Activated naive CD8-positive, alpha-beta T cell treated with anti-CD3 and anti-CD28 coated beads, Interleukin-2, amount 10 ng/mL, durations not matched to agents 7 days and 5 days (primary cell): Measurements from ENCODE around the gene TSKU. TPM values are rescaled to one million over a fixed set of nuclear protein-coding genes. Genes with fewer than 3 reads are reported as not detected.
"Not testable (repeated sequence)": the region's sequence is repeated elsewhere in the genome, so short reads cannot be mapped to it uniquely, and the experiment has no call there.

Experiments used
- ATAC-seq: fragments of 150-1000 bp; cut with Tn5 transposase; one replicate; pipeline ENCODE4 v1.10.0; 2021; ENCODE audit warnings: low read depth, moderate library complexity
- POLR2A ChIA-PET: fragments of 350-600 bp; sonication (Branson Sonifier 250); formaldehyde crosslinking; loops from one replicate; lab custom pipeline; 2021; ENCODE audit warnings: antibody characterized with exemption; lab: Charles Lee
- DNase-seq: peaks from one replicate; pipeline ENCODE4 v3.0.0; 2021
- H3K27ac Mint-ChIP-seq: one replicate; pipeline ENCODE4 v1.8.0; 2022; ENCODE audit warnings: mild to moderate bottlenecking, mixed read lengths
- H3K27me3 Mint-ChIP-seq: one replicate; pipeline ENCODE4 v1.8.0; 2022; ENCODE audit warnings: mild to moderate bottlenecking, moderate library complexity, mixed read lengths
- H3K36me3 Mint-ChIP-seq: one replicate; pipeline ENCODE4 v1.8.0; 2021; ENCODE audit warnings: mild to moderate bottlenecking, mixed read lengths
- H3K4me1 Mint-ChIP-seq: one replicate; pipeline ENCODE4 v1.8.0; 2021; ENCODE audit warnings: mixed read lengths
- H3K4me3 Mint-ChIP-seq: one replicate; pipeline ENCODE4 v1.8.0; 2022; ENCODE audit warnings: mild to moderate bottlenecking, moderate library complexity, mixed read lengths
- H3K9me3 Mint-ChIP-seq: one replicate; pipeline ENCODE4 v1.8.0; 2021; ENCODE audit warnings: mixed read lengths
- total RNA-seq, 2 experiments: library from RNA; stranded (reverse); gene quantifications; one replicate each; pipeline ENCODE4 v1.2.3, GENCODE V29; 2021

Gene TSKU
- total RNA-seq, 2 experiments from 2014 or later: 2.4 to 2.8 TPM

DNA sequence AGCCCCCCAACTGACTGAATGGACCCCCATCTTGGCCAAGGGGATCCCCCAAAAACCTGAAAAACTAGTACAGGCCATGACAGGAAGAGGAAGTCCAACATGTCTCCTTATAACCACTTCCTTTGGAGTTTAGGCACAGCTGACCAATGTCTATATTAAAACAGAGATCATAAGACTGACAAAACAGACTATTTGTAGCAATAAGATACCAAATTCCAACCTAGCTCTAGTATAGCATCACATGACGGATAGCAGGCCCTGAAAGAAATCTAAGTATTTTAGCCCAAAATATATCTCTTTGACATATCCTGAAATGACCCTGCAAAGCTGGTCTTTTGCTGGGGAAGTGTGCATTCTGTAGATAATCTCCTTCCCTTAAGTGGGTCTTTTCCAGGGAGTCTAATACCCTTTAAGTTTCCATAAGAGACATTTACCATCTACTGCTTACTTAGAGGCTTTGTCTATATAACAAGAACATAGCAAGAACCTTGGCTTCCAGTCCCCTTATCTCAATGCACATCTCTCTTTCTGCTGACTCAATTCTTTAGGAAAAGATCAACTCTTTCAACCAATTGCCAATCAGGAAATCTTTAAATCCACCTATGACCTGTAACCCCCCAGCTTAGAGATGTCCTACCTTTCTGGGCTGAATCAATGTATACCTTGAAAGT lies 42.7 kb downstream of the TSKU start:
- Mint-ChIP-seq H3K27me3 (peaks cover 12% of the 10 kb centered on the region), H3K27ac (peak overlapping the region; percentile 40), H3K4me1 (peaks cover 26% of the 10 kb centered on the region), H3K36me3 (peaks cover 7% of the 10 kb centered on the region), H3K9me3 (peaks cover 11% of the 10 kb centered on the region), H3K4me3 (peak overlapping the region; percentile 11)
- DNase-seq (no peak), ATAC-seq (no peak)
- POLR2A ChIA-PET: interaction anchor here (0.6 kb wide), 1 partner anchor 272 kb away, joined by 3 read pairs; no protein-coding TSS in a partner anchor

DNA sequence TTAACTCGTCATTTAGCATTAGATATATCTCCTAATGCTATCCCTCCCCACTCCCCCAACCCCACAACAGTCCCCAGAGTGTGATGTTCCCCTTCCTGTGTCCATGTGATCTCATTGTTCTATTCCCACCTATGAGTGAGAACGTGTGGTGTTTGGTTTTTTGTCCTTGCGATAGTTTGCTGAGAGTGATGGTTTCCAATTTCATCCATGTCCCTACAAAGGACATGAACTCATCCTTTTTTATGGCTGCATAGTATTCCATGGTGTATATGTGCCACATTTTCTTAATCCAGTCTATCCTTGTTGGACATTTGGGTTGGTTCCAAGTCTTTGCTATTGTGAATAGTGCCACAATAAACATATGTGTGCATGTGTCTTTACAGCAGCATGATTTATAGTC lies 43.4 kb downstream of the TSKU start:
- DNase-seq, H3K27ac Mint-ChIP-seq, POLR2A ChIA-PET, H3K4me3 Mint-ChIP-seq, H3K36me3 Mint-ChIP-seq, ATAC-seq: not testable (repeated sequence)
- H3K9me3 Mint-ChIP-seq: peaks cover 11% of the 10 kb centered on the region
- peaks cover 26% of the 10 kb centered on the region for H3K4me1 Mint-ChIP-seq
- peaks cover 17% of the 10 kb centered on the region for H3K27me3 Mint-ChIP-seq

DNA sequence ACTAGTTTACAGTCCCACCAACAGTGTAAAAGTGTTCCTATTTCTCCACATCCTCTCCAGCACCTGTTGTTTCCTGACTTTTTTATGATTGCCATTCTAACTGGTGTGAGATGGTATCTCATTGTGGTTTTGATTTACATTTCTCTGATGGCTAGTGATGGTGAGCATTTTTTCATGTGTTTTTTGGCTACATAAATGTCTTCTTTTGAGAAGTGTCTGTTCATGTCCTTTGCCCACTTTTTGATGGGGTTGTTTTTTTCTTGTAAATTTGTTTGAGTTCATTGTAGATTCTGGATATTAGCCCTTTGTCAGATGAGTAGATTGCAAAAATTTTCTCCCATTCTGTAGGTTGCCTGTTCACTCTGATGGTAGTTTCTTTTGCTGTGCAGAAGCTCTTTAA lies 43.8 kb downstream of the TSKU start:
- H3K27me3 Mint-ChIP-seq: peaks cover 17% of the 10 kb centered on the region
- H3K4me3 Mint-ChIP-seq, H3K27ac Mint-ChIP-seq, H3K36me3 Mint-ChIP-seq, POLR2A ChIA-PET, DNase-seq, ATAC-seq: not testable (repeated sequence)
- peaks cover 11% of the 10 kb centered on the region for H3K9me3 Mint-ChIP-seq
- H3K4me1 Mint-ChIP-seq: peaks cover 26% of the 10 kb centered on the region

DNA sequence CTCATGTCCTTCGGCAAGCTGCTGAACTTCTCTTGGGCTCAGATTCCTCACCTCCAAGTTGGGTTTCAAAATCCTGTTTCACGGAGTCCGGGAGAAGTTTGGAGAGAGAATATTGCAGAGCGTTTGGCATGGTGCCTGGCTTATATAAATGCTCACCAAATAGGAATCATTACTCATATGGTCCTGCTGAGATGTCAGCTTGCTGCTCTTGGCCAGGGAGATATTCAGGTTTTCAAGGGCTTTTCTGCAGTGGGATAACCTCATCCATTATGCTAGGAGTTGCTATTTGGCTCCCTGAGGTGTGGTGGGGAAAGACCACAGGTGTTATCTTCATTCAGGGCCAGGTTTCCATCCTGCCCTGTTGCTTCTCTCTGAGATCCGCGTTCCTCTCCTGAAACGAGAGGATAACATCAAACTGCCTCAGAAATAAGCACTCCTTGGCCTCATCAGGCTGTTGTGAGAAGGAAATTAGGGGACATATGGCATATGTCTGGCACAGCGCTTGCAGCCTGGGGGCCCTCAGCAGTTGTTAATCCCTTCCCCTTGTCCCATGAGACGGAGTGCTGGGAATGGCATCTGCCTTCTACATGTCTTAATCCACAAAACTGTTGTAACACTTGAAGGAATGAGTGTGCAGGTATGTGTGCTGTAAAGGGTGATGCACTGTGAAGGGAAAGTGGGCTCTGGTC lies 47.6 kb downstream of the TSKU start:
- no peak for DNase-seq
- POLR2A ChIA-PET: no interaction called here
- H3K36me3 Mint-ChIP-seq: peaks cover 3% of the 10 kb centered on the region
- ATAC-seq: no peak
- peaks cover 16% of the 10 kb centered on the region for H3K27me3 Mint-ChIP-seq
- H3K4me3 Mint-ChIP-seq: no peak overlapping the region
- H3K4me1 Mint-ChIP-seq: peaks cover 4% of the 10 kb centered on the region
- H3K27ac Mint-ChIP-seq: no peak overlapping the region
- peaks cover 3% of the 10 kb centered on the region for H3K9me3 Mint-ChIP-seq

DNA sequence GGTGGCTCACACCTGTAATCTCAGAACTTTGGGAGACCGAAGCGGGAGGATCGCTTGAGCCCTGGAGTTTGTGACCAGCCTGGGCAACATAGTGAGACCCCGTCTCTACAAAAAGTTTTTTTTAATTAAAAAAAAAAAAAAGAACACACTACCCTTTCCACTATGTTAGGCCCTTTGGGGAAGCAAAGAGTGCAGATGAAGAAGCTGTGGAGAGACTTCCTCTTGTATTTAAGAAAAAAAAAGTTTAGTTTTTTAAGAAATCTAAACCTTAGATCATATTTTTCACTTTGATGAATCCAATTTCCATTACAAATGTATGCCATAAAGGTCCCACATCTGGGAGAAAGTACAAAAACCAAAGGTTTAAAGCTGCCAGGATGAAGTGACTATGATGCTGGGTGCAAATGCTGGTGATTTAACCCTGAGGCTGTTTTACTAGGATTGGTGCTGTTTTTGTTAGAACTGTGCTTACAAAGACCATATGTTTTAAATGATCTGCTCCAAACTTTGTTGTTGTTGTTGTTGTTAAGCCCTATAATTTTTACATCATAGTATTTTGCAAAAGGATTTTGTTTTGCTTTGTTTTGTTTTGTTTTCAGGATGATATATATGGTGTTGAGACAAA lies 48.6 kb downstream of the TSKU start:
- no peaks in the 10 kb centered on the region for H3K4me1 Mint-ChIP-seq
- POLR2A ChIA-PET: interaction anchor here (0.7 kb wide), 1 partner anchor 34 kb away, joined by 3 read pairs; no protein-coding TSS in a partner anchor
- no peaks in the 10 kb centered on the region for H3K9me3 Mint-ChIP-seq
- peaks cover 16% of the 10 kb centered on the region for H3K27me3 Mint-ChIP-seq
- H3K4me3 Mint-ChIP-seq: no peak overlapping the region
- no peaks in the 10 kb centered on the region for H3K36me3 Mint-ChIP-seq
- ATAC-seq (no peak), DNase-seq (no peak)
- H3K27ac Mint-ChIP-seq: no peak overlapping the region

DNA sequence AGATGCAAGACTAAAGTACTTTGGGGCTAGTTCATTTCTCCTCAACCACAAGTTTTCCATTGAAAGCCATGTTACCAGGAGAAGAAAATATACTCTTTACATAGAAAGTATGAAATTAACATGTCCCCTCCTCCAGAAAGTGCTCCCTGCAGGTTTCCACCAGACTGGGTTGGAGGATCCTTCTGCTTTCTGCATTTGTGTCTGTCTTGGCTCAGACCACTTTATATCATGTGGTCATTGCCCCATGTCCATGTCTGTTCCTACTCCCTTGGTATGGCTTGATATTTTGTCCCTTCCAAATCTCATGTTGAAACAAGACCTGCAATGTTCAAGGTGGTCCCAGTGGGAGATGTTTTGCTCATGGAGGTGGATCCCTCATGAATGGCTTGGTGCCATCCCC lies 49.2 kb downstream of the TSKU start:
- no peak for ATAC-seq
- DNase-seq: no peak
- Mint-ChIP-seq H3K27ac (no peak overlapping the region), H3K4me3 (no peak overlapping the region), H3K36me3 (no peaks in the 10 kb centered on the region), H3K4me1 (no peaks in the 10 kb centered on the region), H3K27me3 (peaks cover 16% of the 10 kb centered on the region), H3K9me3 (no peaks in the 10 kb centered on the region)
- POLR2A ChIA-PET: no interaction called here

DNA sequence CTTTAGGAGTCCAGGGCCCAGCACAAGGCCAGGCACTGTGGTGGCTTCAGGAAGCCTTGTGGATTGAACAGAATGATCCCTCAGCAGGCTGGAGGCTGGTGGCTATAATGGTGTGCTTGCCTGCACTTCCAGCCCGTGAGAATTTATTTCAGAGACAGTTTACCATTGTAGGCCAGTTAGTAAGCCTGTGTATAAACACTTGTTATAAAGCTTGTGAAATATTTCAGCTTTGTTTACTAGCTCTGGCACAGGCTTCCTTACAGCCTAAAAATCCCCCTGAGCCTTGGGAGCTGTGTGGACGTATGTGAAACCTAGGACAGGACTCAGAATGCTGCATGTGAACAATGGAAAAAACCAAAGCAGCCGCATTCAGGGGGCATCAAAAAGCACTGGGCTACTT lies 51.0 kb downstream of the TSKU start:
- no peaks in the 10 kb centered on the region for H3K4me1 Mint-ChIP-seq
- POLR2A ChIA-PET: no interaction called here
- H3K9me3 Mint-ChIP-seq: no peaks in the 10 kb centered on the region
- ATAC-seq: no peak
- no peak overlapping the region for H3K27ac Mint-ChIP-seq
- H3K27me3 Mint-ChIP-seq: peaks cover 30% of the 10 kb centered on the region
- no peak overlapping the region for H3K4me3 Mint-ChIP-seq
- H3K36me3 Mint-ChIP-seq: no peaks in the 10 kb centered on the region
- DNase-seq: no peak

DNA sequence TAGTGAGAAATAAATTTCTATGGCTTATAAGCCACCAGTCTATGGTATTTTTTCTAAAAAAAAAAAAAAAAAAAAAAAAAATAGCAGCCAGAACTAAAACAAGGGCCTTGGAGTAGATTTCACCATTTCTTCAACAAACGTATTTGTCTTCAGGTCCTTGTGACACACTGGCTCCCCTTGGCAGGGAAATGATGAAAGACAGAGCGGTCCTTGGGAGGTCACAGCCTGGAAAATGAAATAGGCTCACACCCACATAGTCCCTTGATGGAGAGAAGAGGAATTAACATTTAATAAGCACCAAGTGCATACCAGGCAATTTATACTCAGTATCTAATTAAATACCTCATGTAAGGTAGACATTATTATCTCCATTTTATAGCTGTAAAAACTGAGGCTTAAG lies 51.9 kb downstream of the TSKU start:
- Mint-ChIP-seq H3K27ac (no peak overlapping the region), H3K4me3 (no peak overlapping the region), H3K4me1 (no peaks in the 10 kb centered on the region), H3K36me3 (no peaks in the 10 kb centered on the region), H3K27me3 (peaks cover 33% of the 10 kb centered on the region), H3K9me3 (no peaks in the 10 kb centered on the region)
- DNase-seq (no peak), ATAC-seq (no peak)
- POLR2A ChIA-PET: no interaction called here

DNA sequence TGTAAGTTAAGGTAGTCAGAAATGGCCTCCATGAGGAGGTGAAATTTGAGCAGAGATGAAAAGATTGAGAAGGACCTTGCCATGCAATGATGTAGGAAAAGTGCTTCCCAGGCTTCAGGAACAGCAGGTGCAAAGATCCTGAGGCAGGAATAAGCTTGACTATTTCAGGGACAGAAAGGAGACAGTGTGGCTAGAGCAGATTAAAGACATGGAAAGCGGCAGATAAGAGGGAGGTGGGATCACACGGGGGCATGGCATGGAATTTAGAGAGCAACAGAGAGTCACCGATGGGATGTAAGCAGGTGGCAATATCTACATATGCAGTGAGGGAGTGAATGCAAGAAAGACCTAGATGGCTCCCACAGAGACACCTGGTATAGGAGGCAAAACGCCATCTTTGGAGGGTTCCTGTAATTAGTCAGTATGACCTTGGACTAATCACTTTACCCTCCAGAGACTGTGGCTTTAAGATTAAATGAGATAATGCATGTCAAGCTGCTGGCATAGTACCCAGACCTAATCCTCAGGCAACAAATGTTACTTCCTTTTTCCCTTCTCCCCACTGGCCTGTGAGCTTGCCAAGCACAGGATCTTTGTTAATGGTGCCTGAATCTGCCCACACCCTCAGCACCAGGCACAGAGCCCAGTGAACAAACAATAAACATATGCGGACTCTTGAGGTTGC lies 52.9 kb downstream of the TSKU start:
- no peak overlapping the region for H3K4me3 Mint-ChIP-seq
- peaks cover 38% of the 10 kb centered on the region for H3K27me3 Mint-ChIP-seq
- H3K4me1 Mint-ChIP-seq: no peaks in the 10 kb centered on the region
- no peaks in the 10 kb centered on the region for H3K9me3 Mint-ChIP-seq
- no peak for DNase-seq
- POLR2A ChIA-PET: no interaction called here
- H3K27ac Mint-ChIP-seq: no peak overlapping the region
- H3K36me3 Mint-ChIP-seq: no peaks in the 10 kb centered on the region
- no peak for ATAC-seq

DNA sequence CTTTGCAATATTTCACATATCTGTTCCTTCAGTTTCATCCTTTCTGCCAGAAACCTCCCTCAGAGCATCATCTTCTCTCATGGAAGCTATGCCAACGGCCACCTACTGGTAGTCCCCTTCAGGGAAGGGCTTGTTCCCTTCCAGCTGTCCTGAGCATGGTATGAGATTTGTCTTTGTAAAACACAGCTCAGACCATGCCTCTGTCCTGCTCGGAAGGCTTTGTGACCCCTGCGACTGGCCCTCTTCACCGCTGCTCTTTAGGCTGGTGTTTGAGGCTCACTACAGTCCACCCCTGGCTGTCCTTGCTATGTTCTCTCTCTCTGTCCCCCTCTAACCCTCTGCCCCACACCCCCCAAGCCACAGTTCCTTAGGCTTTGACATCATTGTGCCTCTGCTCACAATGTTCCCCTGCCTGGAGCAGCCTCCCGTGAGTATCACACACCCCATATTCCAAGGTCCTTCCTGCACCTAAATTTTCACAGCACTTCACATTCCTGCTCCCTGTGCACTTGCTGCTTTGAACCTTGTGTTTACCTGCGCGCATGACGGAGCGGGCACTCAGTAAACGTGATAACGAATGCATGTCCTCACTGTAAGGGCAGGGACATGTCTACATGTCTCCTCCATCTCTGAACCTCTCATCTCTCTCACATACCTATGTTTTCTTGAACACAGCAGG lies 53.6 kb downstream of the TSKU start:
- POLR2A ChIA-PET: no interaction called here
- Mint-ChIP-seq H3K27ac (no peak overlapping the region), H3K4me1 (no peaks in the 10 kb centered on the region), H3K9me3 (no peaks in the 10 kb centered on the region), H3K36me3 (no peaks in the 10 kb centered on the region), H3K27me3 (peaks cover 38% of the 10 kb centered on the region), H3K4me3 (no peak overlapping the region)
- DNase-seq: no peak
- ATAC-seq: no peak

DNA sequence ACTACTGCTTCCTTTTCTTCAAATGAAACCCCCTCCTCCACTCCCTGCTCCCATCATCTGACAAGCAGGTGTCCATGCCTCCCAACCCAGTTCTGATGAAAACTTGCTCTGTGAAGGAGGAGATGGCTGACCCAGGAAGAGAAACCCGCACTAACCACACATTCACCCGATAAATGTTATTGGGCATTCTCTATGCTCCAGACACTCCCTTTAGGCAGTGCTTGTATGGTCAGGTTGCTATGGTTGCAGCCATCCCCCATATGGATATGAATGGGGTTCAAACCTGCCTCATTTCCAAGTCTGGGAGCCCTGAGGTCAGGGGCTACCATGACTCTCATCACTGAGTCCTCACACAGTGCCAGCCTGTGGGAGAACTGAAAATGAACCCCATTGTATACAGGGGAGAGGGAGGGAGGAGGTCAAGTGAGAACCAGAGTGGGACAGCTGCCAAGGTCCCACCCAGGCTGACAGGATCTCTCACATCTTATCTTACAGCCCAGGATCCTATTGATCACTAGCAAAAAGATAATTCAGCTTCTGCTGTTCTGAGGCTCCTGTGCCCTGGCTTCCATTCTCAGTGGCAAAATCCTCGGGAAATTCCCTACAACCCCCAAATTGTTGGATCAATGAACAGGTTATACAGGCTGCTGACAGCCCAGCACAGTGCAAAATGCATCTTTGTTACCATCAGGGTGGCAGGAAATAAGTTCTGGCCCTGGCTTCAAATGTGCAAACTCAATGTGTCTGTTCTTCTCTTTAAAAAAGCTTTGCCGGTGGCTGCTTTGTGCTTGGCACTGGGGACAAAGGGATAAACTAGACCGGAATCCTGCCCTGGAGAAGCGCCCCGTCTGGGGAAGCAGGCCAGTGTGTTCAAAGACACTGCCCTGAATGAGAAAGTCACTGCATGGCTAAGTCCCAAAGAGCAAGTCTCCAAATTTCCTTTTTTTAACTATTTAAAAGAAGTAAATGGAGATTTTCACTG lies 54.8 kb downstream of the TSKU start:
- no peak overlapping the region for H3K4me3 Mint-ChIP-seq
- DNase-seq (no peak), ATAC-seq (no peak)
- H3K4me1 Mint-ChIP-seq: no peaks in the 10 kb centered on the region
- POLR2A ChIA-PET: no interaction called here
- no peaks in the 10 kb centered on the region for H3K9me3 Mint-ChIP-seq
- H3K36me3 Mint-ChIP-seq: no peaks in the 10 kb centered on the region
- peaks cover 42% of the 10 kb centered on the region for H3K27me3 Mint-ChIP-seq
- no peak overlapping the region for H3K27ac Mint-ChIP-seq

DNA sequence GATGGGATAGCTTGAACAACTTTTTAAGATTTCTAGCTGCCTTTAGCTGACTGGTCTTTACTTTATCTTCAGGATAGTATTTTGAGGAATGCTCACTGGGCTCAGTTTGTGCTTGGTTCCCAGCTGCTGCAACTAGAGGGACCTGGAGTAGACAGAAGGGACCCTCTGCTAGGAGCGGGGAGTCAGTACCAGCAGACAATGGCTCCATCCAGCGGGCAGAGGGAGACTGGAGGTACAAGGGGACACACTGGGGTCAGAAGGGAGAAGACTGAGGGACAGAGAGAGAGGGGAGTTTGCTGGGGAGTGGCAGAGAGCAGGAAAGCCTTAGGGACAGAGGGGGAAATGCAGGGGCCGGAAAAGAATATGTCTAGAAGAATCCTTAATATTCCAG lies 55.5 kb downstream of the TSKU start:
- ATAC-seq: no peak
- Mint-ChIP-seq H3K4me1 (no peaks in the 10 kb centered on the region), H3K4me3 (no peak overlapping the region), H3K27ac (no peak overlapping the region), H3K36me3 (no peaks in the 10 kb centered on the region), H3K27me3 (peaks cover 42% of the 10 kb centered on the region), H3K9me3 (peaks cover 1% of the 10 kb centered on the region)
- POLR2A ChIA-PET: no interaction called here
- DNase-seq: no peak
